CD4-positive, alpha-beta T cell treated with Interleukin-1 beta for 1 hour (primary cell): ENCODE measurements around the gene CCND3.
A peak's percentile ranks its signal among the peaks of the same experiment; 100 is the strongest.

Experiments
- DNase-seq, 2 donors: peaks; one replicate each; pipeline ENCODE4 v3.0.0-alpha.2; 2020 to 2022

Gene CCND3

GRCh38 chr6:41920921-41921711, 20.5 kb downstream of the CCND3 start, which contains the start of the genes BYSL and MED20:
Gene BYSL (plus strand): TSS chr6:41921499. CDS start chr6:41921563, 64 bp downstream.
Gene MED20 (minus strand): TSS chr6:41921139. CDS start chr6:41921018, 121 bp downstream.
- DNase-seq: peak; percentile 93 to 95

GRCh38 chr6:41917528-41917927, 24.1 kb downstream of the CCND3 start:
- no peak for DNase-seq

- no peak for DNase-seq
Observed at GRCh38 chr6:41914869-41915530, 26.6 kb downstream of the CCND3 start.

- DNase-seq: no peak
Observed at GRCh38 chr6:41914343-41914742, 27.3 kb downstream of the CCND3 start.

GRCh38 chr6:41909727-41910126, 31.9 kb downstream of the CCND3 start:
- no peak for DNase-seq

- peak; percentile 66 to 73 for DNase-seq
Observed at GRCh38 chr6:41901882-41902519, 39.6 kb downstream of the CCND3 start.

GRCh38 chr6:41900861-41901260, 40.7 kb downstream of the CCND3 start:
- no peak for DNase-seq

GRCh38 chr6:41896281-41896680, 45.3 kb downstream of the CCND3 start:
- no peak for DNase-seq

- peak; percentile 88 for DNase-seq
Observed at GRCh38 chr6:41895300-41896233, 46.0 kb downstream of the CCND3 start, which contains the start of gene USP49. Gene USP49 (minus strand): TSS chr6:41895375. CDS start chr6:41806983, 88,392 bp downstream.

- DNase-seq: no peak
Observed at GRCh38 chr6:41894366-41895299, 47.0 kb downstream of the CCND3 start.

GRCh38 chr6:41892921-41893564, 48.6 kb downstream of the CCND3 start:
- no peak for DNase-seq

GRCh38 chr6:41887331-41887751, 54.3 kb downstream of the CCND3 start:
- DNase-seq: no peak

- DNase-seq: no peak
Observed at GRCh38 chr6:41885930-41886329, 55.7 kb downstream of the CCND3 start.

GRCh38 chr6:41884957-41885356, 56.7 kb downstream of the CCND3 start:
- DNase-seq: no peak
